ENCODE results near the gene TMOD1.

The TMOD1 gene

GRCh38 chr9:97462159-97462558 is 39.3 kb upstream of the TMOD1 start:
- Histone ChIP-seq H3K9me3 (ENCODE audit: insufficient read depth, low read length, severe bottlenecking) (no peaks in the 10 kb centered on the region), H3K27ac (ENCODE audit: low read length) (no peak overlapping the region), H3K9ac (ENCODE audit: low read depth, low read length) (no peak overlapping the region), H3K36me3 (ENCODE audit: insufficient read depth, low read length) (no peaks in the 10 kb centered on the region), H3K4me2 (ENCODE audit: insufficient read depth, low read length) (no peak overlapping the region), H3K4me3 (ENCODE audit: low read depth in 1 of 2, low read length in 2 of 2) (no peak overlapping the region), H4K20me1 (ENCODE audit: insufficient read depth, low read length) (no peaks in the 10 kb centered on the region), H3K27me3 (ENCODE audit: insufficient read depth, low read length, poor library complexity) (no peaks in the 10 kb centered on the region), H3K4me1 (ENCODE audit: insufficient read depth, low read length) (no peaks in the 10 kb centered on the region), H2AFZ (ENCODE audit: low read depth, low read length) (no peak overlapping the region), H3K79me2 (ENCODE audit: insufficient read depth, low read length) (no peaks in the 10 kb centered on the region)
- no peak for DNase-seq
- TF ChIP-seq CTCF (IDR thresholded peaks at IDR 0.05; ENCODE audit: borderline replicate concordance, extremely low read depth, low read length, poor library complexity, severe bottlenecking) (no peak), EZH2 (IDR thresholded peaks at IDR 0.05; ENCODE audit: borderline replicate concordance, low read depth, low read length, severe bottlenecking) (no peak)
- no peak for ATAC-seq (ENCODE audit: insufficient read depth, low read depth)

- Histone ChIP-seq H3K4me1 (ENCODE audit: insufficient read depth, low read length) (no peaks in the 10 kb centered on the region), H2AFZ (ENCODE audit: low read depth, low read length) (no peak overlapping the region), H3K9me3 (ENCODE audit: insufficient read depth, low read length, severe bottlenecking) (no peaks in the 10 kb centered on the region), H3K27ac (ENCODE audit: low read length) (no peak overlapping the region), H3K4me2 (ENCODE audit: insufficient read depth, low read length) (no peak overlapping the region), H3K4me3 (ENCODE audit: low read depth in 1 of 2, low read length in 2 of 2) (no peak overlapping the region), H3K36me3 (ENCODE audit: insufficient read depth, low read length) (no peaks in the 10 kb centered on the region), H3K27me3 (ENCODE audit: insufficient read depth, low read length, poor library complexity) (no peaks in the 10 kb centered on the region), H4K20me1 (ENCODE audit: insufficient read depth, low read length) (no peaks in the 10 kb centered on the region), H3K9ac (ENCODE audit: low read depth, low read length) (no peak overlapping the region), H3K79me2 (ENCODE audit: insufficient read depth, low read length) (no peaks in the 10 kb centered on the region)
- ATAC-seq (ENCODE audit: insufficient read depth, low read depth), result no peak
- TF ChIP-seq CTCF (IDR thresholded peaks at IDR 0.05; ENCODE audit: borderline replicate concordance, extremely low read depth, low read length, poor library complexity, severe bottlenecking) (no peak), EZH2 (IDR thresholded peaks at IDR 0.05; ENCODE audit: borderline replicate concordance, low read depth, low read length, severe bottlenecking) (no peak)
- no peak for DNase-seq
These were observed 38.6 kb upstream of the TMOD1 start for GRCh38 chr9:97462914-97463313.

- Histone ChIP-seq H3K27ac (ENCODE audit: low read length) (no peak overlapping the region), H3K9me3 (ENCODE audit: insufficient read depth, low read length, severe bottlenecking) (no peaks in the 10 kb centered on the region), H3K4me1 (ENCODE audit: insufficient read depth, low read length) (no peaks in the 10 kb centered on the region), H3K4me2 (ENCODE audit: insufficient read depth, low read length) (no peak overlapping the region), H3K9ac (ENCODE audit: low read depth, low read length) (no peak overlapping the region), H3K36me3 (ENCODE audit: insufficient read depth, low read length) (no peaks in the 10 kb centered on the region), H4K20me1 (ENCODE audit: insufficient read depth, low read length) (no peaks in the 10 kb centered on the region), H3K27me3 (ENCODE audit: insufficient read depth, low read length, poor library complexity) (no peaks in the 10 kb centered on the region), H3K79me2 (ENCODE audit: insufficient read depth, low read length) (no peaks in the 10 kb centered on the region), H3K4me3 (ENCODE audit: low read depth in 1 of 2, low read length in 2 of 2) (no peak overlapping the region), H2AFZ (ENCODE audit: low read depth, low read length) (no peak overlapping the region)
- ATAC-seq (ENCODE audit: insufficient read depth, low read depth) (peak; percentile 68; the same call in 2 of the 3 replicates), DNase-seq (peak; percentile 32)
- TF ChIP-seq EZH2 (IDR thresholded peaks at IDR 0.05; ENCODE audit: borderline replicate concordance, low read depth, low read length, severe bottlenecking), result no peak
- peak; percentile 66 for TF ChIP-seq CTCF (IDR thresholded peaks at IDR 0.05; ENCODE audit: borderline replicate concordance, extremely low read depth, low read length, poor library complexity, severe bottlenecking)
These were observed 32.6 kb upstream of the TMOD1 start for GRCh38 chr9:97468658-97469448.
